NCI-H345 treated with DMSO at 0.1 percent for 48 hours (cell line): ENCODE results near the gene SQSTM1.

Source experiments
- DNase-seq: peaks from one replicate; lab custom pipeline; 2025; ENCODE audit not compliant: unreplicated experiment; lab: John Stamatoyannopoulos, UW

Gene SQSTM1

GRCh38 chr5:179872055-179872827, 51.5 kb downstream of the SQSTM1 start:
- no peak for DNase-seq

DNA sequence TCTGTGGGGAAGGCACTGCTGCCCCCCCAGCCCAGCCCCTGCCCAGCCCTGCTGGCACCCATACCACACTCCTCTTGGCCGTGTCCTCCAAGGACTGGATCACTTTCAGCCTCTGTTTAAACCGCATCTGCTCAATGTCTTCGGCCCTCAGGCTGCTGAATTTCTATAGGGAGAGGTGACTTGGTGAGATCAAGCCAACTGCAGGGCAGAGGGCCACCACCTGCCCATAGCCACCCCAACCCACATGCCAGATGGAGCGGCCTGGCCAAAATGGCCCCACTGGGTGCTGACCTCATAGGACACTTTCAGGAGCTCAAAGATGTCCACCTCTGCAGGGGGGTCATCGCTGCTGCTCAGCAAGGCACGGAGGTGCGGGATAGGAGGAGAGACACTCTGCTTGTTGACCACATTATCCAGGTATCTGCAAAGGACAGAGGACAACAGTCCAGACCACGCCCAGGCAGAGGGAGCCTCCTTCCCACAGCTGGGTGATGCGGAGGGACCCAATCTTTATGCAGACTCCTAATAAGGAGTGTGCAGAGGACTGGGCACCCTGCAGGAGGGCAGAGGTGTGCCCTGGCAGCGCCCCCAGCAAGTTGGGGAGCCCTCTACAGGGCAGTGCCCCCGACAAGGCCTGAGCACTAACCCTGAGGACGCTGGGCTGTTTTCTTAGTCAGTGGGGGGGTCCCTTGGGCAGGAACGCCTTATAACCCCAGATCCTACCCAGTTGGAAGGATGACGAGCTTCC, 52.3 kb downstream of the SQSTM1 start:
- no peak for DNase-seq

DNA sequence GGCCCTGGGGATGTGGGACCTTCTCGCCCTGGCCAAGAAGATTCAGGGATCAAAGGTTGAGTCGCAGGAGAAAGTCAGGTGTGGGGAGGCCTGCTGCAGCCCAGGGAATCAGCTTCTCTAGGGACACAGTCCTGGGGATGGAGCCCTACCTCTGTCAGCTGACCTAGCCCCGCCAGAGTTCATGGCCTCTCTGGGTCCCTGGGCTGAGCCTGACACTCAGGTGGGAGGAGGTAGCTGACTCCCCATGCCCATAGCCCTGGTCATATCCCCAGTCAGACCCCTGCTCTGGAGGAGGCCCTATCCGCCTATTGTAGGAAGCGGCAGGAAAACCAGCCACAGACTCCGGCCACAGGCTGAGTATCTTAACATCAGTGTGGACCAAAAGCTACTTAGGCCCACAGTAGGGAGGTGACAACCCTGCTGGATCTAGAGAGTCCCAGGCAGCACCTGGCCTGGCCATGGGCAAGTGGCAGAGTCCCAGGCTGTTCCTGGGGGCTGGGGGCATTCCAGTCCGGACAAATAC, 52.9 kb downstream of the SQSTM1 start:
- no peak for DNase-seq

GRCh38 chr5:179874136-179874535, 53.4 kb downstream of the SQSTM1 start:
- DNase-seq, result no peak

DNA sequence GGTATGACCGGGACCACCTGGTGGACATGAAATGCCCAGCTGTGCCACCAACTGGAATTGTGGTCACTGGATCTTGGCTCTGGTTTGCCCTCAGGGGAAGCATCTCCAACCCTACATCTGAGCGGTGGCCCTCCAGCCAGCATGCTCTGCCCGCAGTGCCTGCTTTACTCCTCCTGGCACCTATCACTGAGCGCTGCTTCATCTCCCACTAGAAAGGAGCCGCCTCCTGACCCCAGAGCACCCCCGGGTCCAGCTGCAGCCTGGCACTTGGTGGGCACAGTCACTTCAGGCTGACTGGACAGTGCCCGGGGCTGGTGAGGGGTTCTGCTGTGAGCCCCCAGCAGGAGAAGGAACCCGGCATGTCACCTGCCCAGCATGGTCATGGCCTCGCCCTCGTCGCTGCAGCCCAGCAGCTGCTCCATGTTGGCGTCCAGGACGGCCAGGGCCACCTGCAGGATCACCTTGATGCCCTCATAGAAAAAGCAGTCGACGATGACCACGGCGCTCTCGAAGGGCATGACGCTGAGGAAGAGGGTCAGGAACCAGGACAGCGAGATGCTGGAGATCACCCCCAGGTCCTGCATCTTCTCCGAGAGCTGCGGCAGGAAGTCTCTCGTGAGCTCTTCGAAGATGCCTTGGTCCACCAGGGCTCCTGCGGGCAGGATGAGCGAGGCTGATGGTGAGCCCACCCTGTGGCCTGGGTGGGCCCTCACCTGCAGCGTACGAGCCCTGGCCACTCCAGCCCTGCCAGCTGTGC, 54.0 kb downstream of the SQSTM1 start:
- no peak for DNase-seq

GRCh38 chr5:179875741-179876609, 55.3 kb downstream of the SQSTM1 start:
- no peak for DNase-seq

DNA sequence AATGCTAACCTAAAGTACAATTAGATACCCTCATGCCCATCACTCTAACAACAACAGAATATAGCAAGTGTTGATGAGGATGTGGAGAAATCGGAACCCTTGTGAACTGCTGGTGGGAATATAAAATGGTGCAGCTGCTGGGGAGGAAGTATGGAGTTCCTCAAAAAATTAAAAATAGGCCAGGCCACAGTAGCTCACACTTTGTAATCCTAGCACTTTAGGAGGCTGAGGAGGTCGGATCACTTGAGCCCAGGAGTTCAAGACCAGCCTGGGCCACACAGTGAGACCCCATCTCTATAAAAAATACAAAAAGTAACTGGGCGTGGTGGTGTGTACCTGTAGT, 55.9 kb downstream of the SQSTM1 start:
- no peak for DNase-seq

DNA sequence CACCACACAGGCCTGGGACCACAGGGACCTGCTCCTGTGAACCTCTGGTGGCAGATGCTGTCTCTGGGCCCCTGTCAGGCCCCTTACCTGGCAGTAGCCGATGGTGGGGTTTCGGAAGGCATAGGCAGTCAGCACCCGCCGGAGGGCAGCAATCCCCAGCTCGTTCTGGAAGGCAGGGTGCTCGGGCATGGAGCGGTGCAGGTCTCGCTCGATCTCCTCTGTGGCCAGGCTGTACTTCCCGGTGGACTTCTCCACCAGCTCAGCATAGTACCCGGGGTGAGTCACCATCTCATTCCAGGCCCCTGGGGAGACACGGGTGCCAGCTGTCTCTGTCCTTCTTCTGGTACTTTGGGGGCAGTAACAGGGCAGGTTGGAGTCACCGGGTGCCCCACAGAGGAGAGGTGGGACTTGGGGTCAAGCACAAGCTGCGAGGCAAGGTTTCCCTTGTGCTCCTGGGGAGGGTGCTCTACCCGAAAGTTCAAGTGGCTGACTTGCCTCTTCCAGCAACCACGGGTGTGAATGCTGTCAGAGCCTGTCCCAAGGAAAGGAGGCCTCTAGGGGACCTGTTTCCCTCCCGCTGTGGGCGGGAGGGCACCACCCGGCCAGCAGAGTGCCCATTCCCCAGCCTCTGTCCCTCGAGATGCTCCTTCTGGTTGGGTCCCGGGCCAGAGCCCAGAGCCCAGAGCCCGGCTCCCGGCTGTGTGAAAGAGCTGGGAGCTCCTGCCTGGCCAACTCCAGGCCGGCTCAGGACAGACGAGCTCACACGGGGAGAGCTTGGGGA, 57.7 kb downstream of the SQSTM1 start:
- DNase-seq, result no peak

- no peak for DNase-seq
These were observed 58.4 kb downstream of the SQSTM1 start for GRCh38 chr5:179879003-179879689.

- DNase-seq, result no peak
These were observed 58.9 kb downstream of the SQSTM1 start for GRCh38 chr5:179879690-179880010.

DNA sequence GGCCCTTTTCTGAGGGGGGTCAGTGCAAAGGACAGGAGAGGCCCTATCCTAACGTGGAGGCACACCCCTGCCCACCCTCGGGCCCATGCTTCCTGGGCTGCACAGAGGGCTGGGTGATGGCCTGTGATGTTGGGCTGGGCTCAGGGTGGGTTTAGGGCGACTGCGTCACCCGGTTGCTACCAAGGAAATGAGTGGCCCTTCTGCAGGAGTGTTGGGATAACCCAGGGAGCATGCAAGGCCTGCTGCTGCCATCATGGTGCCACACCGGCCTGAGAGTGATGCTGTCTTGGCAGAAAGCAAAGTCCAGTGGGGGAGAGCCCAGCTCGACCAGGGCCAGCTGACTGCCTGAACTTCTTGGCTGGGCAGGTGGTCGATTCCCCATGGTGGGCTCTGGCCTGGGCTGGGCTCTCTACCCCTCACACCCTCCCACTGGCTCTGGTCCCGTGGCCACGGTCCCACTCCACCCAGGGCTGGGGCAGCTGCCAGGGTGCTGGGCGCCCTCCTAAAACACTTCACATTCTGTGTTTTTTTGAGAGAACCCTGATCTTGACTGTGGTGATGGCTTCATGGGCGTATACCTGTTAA, 59.5 kb downstream of the SQSTM1 start:
- DNase-seq, result no peak

DNA sequence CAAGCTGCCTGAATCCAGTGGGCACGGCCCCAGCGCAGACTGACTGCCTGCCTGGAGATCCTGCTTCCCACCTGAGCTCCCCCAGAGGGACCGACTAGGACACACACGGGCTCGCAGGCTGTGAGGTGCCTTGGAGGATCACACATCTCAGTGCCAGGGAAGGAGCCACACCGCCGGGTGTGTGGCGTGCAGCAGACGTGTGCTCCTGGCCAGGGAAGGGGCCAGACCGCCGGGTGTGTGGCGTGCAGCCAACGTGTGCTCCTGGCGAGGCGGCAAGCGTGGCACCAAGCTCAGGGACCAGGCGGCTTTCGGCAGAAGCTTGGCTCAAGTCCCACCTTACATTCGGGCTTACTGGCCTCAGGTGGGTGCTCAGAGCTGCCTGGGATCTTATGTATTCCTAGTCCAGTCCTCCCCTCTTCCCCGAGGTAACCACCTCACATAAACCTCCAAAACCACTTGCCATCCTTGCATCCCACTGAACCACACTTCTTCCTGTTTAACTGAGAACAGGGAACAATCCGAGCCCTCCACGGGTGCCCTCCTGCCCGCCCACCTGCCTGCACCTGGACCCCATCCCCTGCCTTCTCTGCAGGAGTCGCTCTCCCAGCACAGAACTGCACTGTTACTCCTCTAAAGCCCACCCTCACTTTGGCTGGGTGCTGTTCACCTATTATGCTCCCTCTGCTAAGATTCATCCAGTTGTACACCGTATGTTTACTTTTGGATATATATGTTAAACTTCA, 60.3 kb downstream of the SQSTM1 start:
- DNase-seq, result no peak

GRCh38 chr5:179882338-179882737, 61.6 kb downstream of the SQSTM1 start:
- no peak for DNase-seq

DNA sequence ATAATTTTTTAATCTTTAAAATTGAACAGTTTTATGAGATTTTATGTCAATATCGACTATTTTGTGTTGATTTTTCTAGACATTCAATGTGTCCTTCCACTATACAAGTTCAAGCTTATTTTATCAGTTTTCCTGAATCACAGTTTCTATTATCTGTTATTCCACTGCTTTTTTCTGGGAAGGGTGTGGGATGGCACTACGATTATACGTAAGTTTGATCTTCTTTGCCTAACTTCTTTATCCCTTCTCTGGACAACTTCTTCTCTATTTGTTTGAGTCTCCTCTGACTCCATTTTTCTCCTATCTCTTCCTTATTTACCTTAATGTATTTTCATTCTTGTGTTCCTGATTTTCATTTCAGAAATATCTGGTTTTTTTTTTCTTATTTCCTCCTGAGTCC, 62.5 kb downstream of the SQSTM1 start:
- DNase-seq, result no peak

- no peak for DNase-seq
These were observed 64.9 kb downstream of the SQSTM1 start for GRCh38 chr5:179885491-179886090.

GRCh38 chr5:179886190-179886911, 65.6 kb downstream of the SQSTM1 start:
- DNase-seq, result no peak

DNA sequence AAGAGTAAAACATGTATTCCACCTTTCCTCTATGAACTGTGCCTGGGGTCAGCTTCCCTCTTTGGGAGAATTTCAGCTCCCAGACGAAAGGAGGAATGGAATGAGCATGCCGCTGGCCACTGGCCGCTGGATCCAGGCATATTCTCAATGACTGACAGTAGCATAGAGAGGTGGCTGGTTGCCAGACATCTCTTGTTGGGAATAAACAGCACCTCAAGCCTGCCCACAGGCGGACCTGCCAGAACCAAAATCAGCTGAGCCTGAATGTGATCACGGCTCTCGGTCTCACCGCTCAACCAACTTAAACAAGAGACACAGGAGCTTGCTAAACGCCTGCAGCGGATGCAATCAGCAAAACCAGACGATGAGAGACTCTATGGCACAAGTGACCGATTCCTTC, 66.4 kb downstream of the SQSTM1 start:
- no peak for DNase-seq
